Measurements from ENCODE around the gene BTNL9. TPM values are rescaled to one million over a fixed set of nuclear protein-coding genes. Genes with fewer than 3 reads are reported as not detected.
"Not testable (repeated sequence)": the region's sequence is repeated elsewhere in the genome, so short reads cannot be mapped to it uniquely, and the experiment has no call there.

The BTNL9 gene
- polyA plus RNA-seq, 1 donor (not counting 4 experiments of a cell fraction or from before 2014, with no cell fraction given) = 0.07 TPM

- Histone ChIP-seq H2AFZ (ENCODE audit: control insufficient read depth, low read length) (no peak overlapping the region), H3K27me3 (ENCODE audit: control insufficient read depth, extremely low read depth, insufficient read depth, low read length) (peaks cover 11% of the 10 kb centered on the region), H3K9me3 (ENCODE audit: control insufficient read depth, low read depth, low read length) (no peaks in the 10 kb centered on the region), H3K36me3 (ENCODE audit: control insufficient read depth in 2 of 2, extremely low read depth in 1 of 2, insufficient read depth in 2 of 2, low read length in 2 of 2) (no peaks in the 10 kb centered on the region), H3K9ac (ENCODE audit: control insufficient read depth, extremely low read depth, insufficient read depth, low read length) (no peak overlapping the region), H3K27ac (ENCODE audit: control insufficient read depth, insufficient read depth, low read length) (no peak overlapping the region), H3K4me2 (ENCODE audit: control insufficient read depth, extremely low read depth, insufficient read depth, low read depth, low read length) (no peak overlapping the region), H3K79me2 (ENCODE audit: control insufficient read depth, insufficient read depth, low read length) (no peaks in the 10 kb centered on the region), H3K4me1 (ENCODE audit: control insufficient read depth, extremely low read depth, insufficient read depth, low read length) (no peaks in the 10 kb centered on the region), H4K20me1 (ENCODE audit: control insufficient read depth, extremely low read depth, insufficient read depth, low read length) (no peaks in the 10 kb centered on the region), H3K9me1 (ENCODE audit: control insufficient read depth, extremely low read depth, insufficient read depth, low read length) (no peaks in the 10 kb centered on the region), H3K4me3 (ENCODE audit: control insufficient read depth in 2 of 3, extremely low read depth in 1 of 3, insufficient read depth in 2 of 3, low read depth in 1 of 3, low read length in 3 of 3) (no peak overlapping the region)
- no peak for TF ChIP-seq EZH2 (IDR thresholded peaks at IDR 0.05; ENCODE audit: low read length)
- TF ChIP-seq CTCF (optimal IDR thresholded peaks at IDR 0.05 in 1 of 3, IDR thresholded peaks at IDR 0.05 in 1 of 3, conservative IDR thresholded peaks at IDR 0.05 in 1 of 3; ENCODE audit: extremely low read depth in 1 of 3, insufficient read depth in 2 of 3, low read length in 3 of 3) = peak in 1 of 3 experiments; percentile 4
- DNase-seq (ENCODE audit: low read depth, low spot score) (no peak), FAIRE-seq (no peak)
- dilution Hi-C loops (cut with MboI; ENCODE audit: extremely low pct_ligation_motif_present, low sequenced_read_pairs) = no loop called here
These were observed 5.2 kb downstream of the BTNL9 start for GRCh38 chr5:181045316-181045715.

GRCh38 chr5:181045857-181046256, 5.8 kb downstream of the BTNL9 start:
- dilution Hi-C loops (cut with MboI; ENCODE audit: extremely low pct_ligation_motif_present, low sequenced_read_pairs); H3K36me3 ChIP-seq (ENCODE audit: control insufficient read depth in 2 of 2, extremely low read depth in 1 of 2, insufficient read depth in 2 of 2, low read length in 2 of 2); H3K79me2 ChIP-seq (ENCODE audit: control insufficient read depth, insufficient read depth, low read length); H3K9me1 ChIP-seq (ENCODE audit: control insufficient read depth, extremely low read depth, insufficient read depth, low read length); H3K9me3 ChIP-seq (ENCODE audit: control insufficient read depth, low read depth, low read length); DNase-seq (ENCODE audit: low read depth, low spot score); H3K4me1 ChIP-seq (ENCODE audit: control insufficient read depth, extremely low read depth, insufficient read depth, low read length); H3K4me2 ChIP-seq (ENCODE audit: control insufficient read depth, extremely low read depth, insufficient read depth, low read depth, low read length); H3K9ac ChIP-seq (ENCODE audit: control insufficient read depth, extremely low read depth, insufficient read depth, low read length); H3K4me3 ChIP-seq (ENCODE audit: control insufficient read depth in 2 of 3, extremely low read depth in 1 of 3, insufficient read depth in 2 of 3, low read depth in 1 of 3, low read length in 3 of 3); FAIRE-seq; H2AFZ ChIP-seq (ENCODE audit: control insufficient read depth, low read length); H4K20me1 ChIP-seq (ENCODE audit: control insufficient read depth, extremely low read depth, insufficient read depth, low read length); H3K27ac ChIP-seq (ENCODE audit: control insufficient read depth, insufficient read depth, low read length): not testable (repeated sequence)
- H3K27me3 ChIP-seq (ENCODE audit: control insufficient read depth, extremely low read depth, insufficient read depth, low read length) = peaks cover 11% of the 10 kb centered on the region

GRCh38 chr5:181047288-181047687, 7.2 kb downstream of the BTNL9 start:
- DNase-seq (ENCODE audit: low read depth, low spot score) (no peak), FAIRE-seq (no peak)
- Histone ChIP-seq H3K27me3 (ENCODE audit: control insufficient read depth, extremely low read depth, insufficient read depth, low read length) (peaks cover 15% of the 10 kb centered on the region), H3K4me1 (ENCODE audit: control insufficient read depth, extremely low read depth, insufficient read depth, low read length) (no peaks in the 10 kb centered on the region), H3K79me2 (ENCODE audit: control insufficient read depth, insufficient read depth, low read length) (no peaks in the 10 kb centered on the region), H2AFZ (ENCODE audit: control insufficient read depth, low read length) (no peak overlapping the region), H3K9me3 (ENCODE audit: control insufficient read depth, low read depth, low read length) (no peaks in the 10 kb centered on the region), H3K4me2 (ENCODE audit: control insufficient read depth, extremely low read depth, insufficient read depth, low read depth, low read length) (no peak overlapping the region), H3K27ac (ENCODE audit: control insufficient read depth, insufficient read depth, low read length) (no peak overlapping the region), H3K36me3 (ENCODE audit: control insufficient read depth in 2 of 2, extremely low read depth in 1 of 2, insufficient read depth in 2 of 2, low read length in 2 of 2) (no peaks in the 10 kb centered on the region), H3K4me3 (ENCODE audit: control insufficient read depth in 2 of 3, extremely low read depth in 1 of 3, insufficient read depth in 2 of 3, low read depth in 1 of 3, low read length in 3 of 3) (no peak overlapping the region), H4K20me1 (ENCODE audit: control insufficient read depth, extremely low read depth, insufficient read depth, low read length) (no peaks in the 10 kb centered on the region), H3K9me1 (ENCODE audit: control insufficient read depth, extremely low read depth, insufficient read depth, low read length) (no peaks in the 10 kb centered on the region), H3K9ac (ENCODE audit: control insufficient read depth, extremely low read depth, insufficient read depth, low read length) (no peak overlapping the region)
- TF ChIP-seq EZH2 (IDR thresholded peaks at IDR 0.05; ENCODE audit: low read length) (no peak), CTCF (optimal IDR thresholded peaks at IDR 0.05 in 1 of 3, IDR thresholded peaks at IDR 0.05 in 1 of 3, conservative IDR thresholded peaks at IDR 0.05 in 1 of 3; ENCODE audit: extremely low read depth in 1 of 3, insufficient read depth in 2 of 3, low read length in 3 of 3) (no peak)
- dilution Hi-C loops (cut with MboI; ENCODE audit: extremely low pct_ligation_motif_present, low sequenced_read_pairs) = no loop called here
